Uterus (tissue), 4 donors: ENCODE data around the gene RRP36. TPM values are rescaled to one million over a fixed set of nuclear protein-coding genes. Genes with fewer than 3 reads are reported as not detected.
"Not testable (repeated sequence)": the region's sequence is repeated elsewhere in the genome, so short reads cannot be mapped to it uniquely, and the experiment has no call there.

Experiments used
- DNase-seq, 2 donors: peaks; one replicate each; pipeline ENCODE4 v3.0.0-alpha.2; 2019 to 2020
- H3K27ac ChIP-seq, 2 donors: fragments of 200-600 bp; sonication (generic); 1 replicate in 1 of 2; 2 replicates in 1 of 2; pipeline ENCODE4 v1.5.1; 2016 to 2018
- H3K27me3 ChIP-seq, 2 donors: fragments of 200-600 bp; sonication (generic); one replicate each; pipeline ENCODE4 v1.5.1; 2018 to 2019; ENCODE audit warnings: control low read depth in 1 of 2
- H3K36me3 ChIP-seq, 2 donors: fragments of 200-600 bp; sonication (generic); one replicate each; pipeline ENCODE4 v1.5.1; 2019; ENCODE audit warnings: control low read depth in 1 of 2
- H3K4me1 ChIP-seq, 2 donors: fragments of 200-600 bp; sonication (generic); one replicate each; pipeline ENCODE4 v1.5.1; 2018 to 2019; ENCODE audit warnings: control low read depth in 1 of 2
- H3K4me3 ChIP-seq, 2 donors: fragments of 200-600 bp; sonication (generic); 1 replicate in 1 of 2; 2 replicates in 1 of 2; pipeline ENCODE4 v1.5.1; 2018 to 2019; ENCODE audit warnings: mild to moderate bottlenecking in 1 of 2
- H3K9me3 ChIP-seq, 2 donors: fragments of 200-600 bp; sonication (generic); one replicate each; pipeline ENCODE4 v1.5.1; 2019; ENCODE audit warnings: control low read depth in 1 of 2
- CTCF ChIP-seq, 4 experiments: fragments of 200-600 bp in 2 of 4; fragments of 450-650 bp in 2 of 4; sonication (generic) in 2 of 4; IDR thresholded peaks; one replicate each; pipeline ENCODE4 v1.5.1; 2016 to 2019; ENCODE audit warnings: antibody characterized with exemption in 4 of 4, mild to moderate bottlenecking in 2 of 4, moderate library complexity in 1 of 4
- POLR2A ChIP-seq, 2 donors: fragments of 450-650 bp; IDR thresholded peaks; one replicate each; pipeline ENCODE4 v1.6.1; 2016; ENCODE audit warnings: antibody characterized with exemption in 2 of 2, mild to moderate bottlenecking in 1 of 2, moderate library complexity in 1 of 2
- intact Hi-C: fragments of 100-400 bp; cut with DNase I; formaldehyde crosslinking; loops from one replicate; pipeline ENCODE4 v1.15.1; 2023; ENCODE audit warnings: low total_unique reads
- total RNA-seq, 4 donors: library from RNA; depleted of rRNA in 3 of 4; stranded (reverse); fragments of >200 nt in 3 of 4; gene quantifications; one replicate each; pipeline versions ENCODE4 v1.1.0 to v1.2.4, GENCODE V29; 2014 to 2023
- donor health status: DM: yes; HTN: yes; CAD: no.

RRP36 gene
- total RNA-seq, 4 donors from 2014 or later: 30.5 to 57.2 (median 45.9) TPM

- DNase-seq: no peak
- Histone ChIP-seq H3K4me3 (no peak overlapping the region), H3K9me3 (no peaks in the 10 kb centered on the region), H3K4me1 (peaks cover 0 to 13% of the 10 kb centered on the region in 2 donors), H3K27ac (no peak overlapping the region), H3K36me3 (no peaks in the 10 kb centered on the region), H3K27me3 (no peaks in the 10 kb centered on the region)
- TF ChIP-seq CTCF (IDR thresholded peaks at IDR 0.05) (no peak), POLR2A (IDR thresholded peaks at IDR 0.05) (no peak)
- intact Hi-C loops: loop anchor here (10.0 kb wide), 1 partner anchor 65 kb away; the partner anchor contains the start of gene CNPY3
Observed at GRCh38 chr6:42989923-42990322, 31.5 kb upstream of the RRP36 start.

GRCh38 chr6:42993445-42993844 is 28.0 kb upstream of the RRP36 start:
- no peak for DNase-seq
- H3K4me3 ChIP-seq: no peak overlapping the region
- TF ChIP-seq CTCF (IDR thresholded peaks at IDR 0.05): no peak
- TF ChIP-seq POLR2A (IDR thresholded peaks at IDR 0.05): no peak
- intact Hi-C loops: no loop called here
- no peaks in the 10 kb centered on the region for H3K27me3 ChIP-seq
- no peaks in the 10 kb centered on the region for H3K36me3 ChIP-seq
- H3K4me1 ChIP-seq: no peaks in the 10 kb centered on the region
- H3K9me3 ChIP-seq: no peaks in the 10 kb centered on the region
- H3K27ac ChIP-seq: no peak overlapping the region

- Histone ChIP-seq H3K4me3 (no peak overlapping the region), H3K9me3 (no peaks in the 10 kb centered on the region), H3K36me3 (no peaks in the 10 kb centered on the region), H3K4me1 (no peaks in the 10 kb centered on the region), H3K27me3 (no peaks in the 10 kb centered on the region), H3K27ac (no peak overlapping the region)
- no peak for DNase-seq
- TF ChIP-seq POLR2A (IDR thresholded peaks at IDR 0.05) (no peak), CTCF (IDR thresholded peaks at IDR 0.05) (no peak)
- intact Hi-C loops: no loop called here
Observed at GRCh38 chr6:42996513-42996912, 24.9 kb upstream of the RRP36 start.

- intact Hi-C loops, H3K4me3 ChIP-seq, H3K27ac ChIP-seq, H3K36me3 ChIP-seq, DNase-seq, H3K27me3 ChIP-seq, H3K9me3 ChIP-seq, H3K4me1 ChIP-seq: not testable (repeated sequence)
Observed at GRCh38 chr6:42998205-42998604, 23.2 kb upstream of the RRP36 start.

GRCh38 chr6:43001843-43002242 is 19.6 kb upstream of the RRP36 start:
- Histone ChIP-seq H3K9me3 (no peaks in the 10 kb centered on the region), H3K27ac (no peak overlapping the region), H3K36me3 (no peaks in the 10 kb centered on the region), H3K4me3 (no peak overlapping the region), H3K4me1 (no peaks in the 10 kb centered on the region), H3K27me3 (no peaks in the 10 kb centered on the region)
- TF ChIP-seq POLR2A (IDR thresholded peaks at IDR 0.05): no peak
- no peak for DNase-seq
- intact Hi-C loops: no loop called here

GRCh38 chr6:43005844-43006243 is 15.6 kb upstream of the RRP36 start:
- intact Hi-C loops: no loop called here
- H3K36me3 ChIP-seq: no peaks in the 10 kb centered on the region
- no peaks in the 10 kb centered on the region for H3K4me1 ChIP-seq
- TF ChIP-seq POLR2A (IDR thresholded peaks at IDR 0.05): no peak
- no peak for TF ChIP-seq CTCF (IDR thresholded peaks at IDR 0.05)
- no peaks in the 10 kb centered on the region for H3K27me3 ChIP-seq
- DNase-seq: no peak
- H3K9me3 ChIP-seq: no peaks in the 10 kb centered on the region
- no peak overlapping the region for H3K4me3 ChIP-seq
- H3K27ac ChIP-seq: no peak overlapping the region
